GM21526 (cell line): Measurements from ENCODE around the gene GPR149.
"Not testable (repeated sequence)": the region's sequence is repeated elsewhere in the genome, so short reads cannot be mapped to it uniquely, and the experiment has no call there.

Source experiments
- ATAC-seq: cut with Tn5 transposase; IDR thresholded peaks from one replicate; pipeline ENCODE4 v1.9.1; 2021; ENCODE audit warnings: moderate library complexity; ENCODE audit not compliant: unreplicated experiment, low FRiP score

GPR149 gene

GRCh38 chr3:154430014-154430413, at the start of gene GPR149:
Gene GPR149 (minus strand): TSS chr3:154430190. CDS start chr3:154429615, 575 bp downstream.
- ATAC-seq, result no peak

- ATAC-seq, result no peak
These were observed 43.8 kb upstream of the GPR149 start for GRCh38 chr3:154473769-154474168.

GRCh38 chr3:154469585-154469984, 39.6 kb upstream of the GPR149 start:
- no peak for ATAC-seq

- ATAC-seq, result no peak
These were observed 34.6 kb upstream of the GPR149 start for GRCh38 chr3:154464440-154465190.

- ATAC-seq, result no peak
These were observed 28.6 kb upstream of the GPR149 start for GRCh38 chr3:154458560-154458959.

GRCh38 chr3:154439081-154439480, 9.1 kb upstream of the GPR149 start:
- not testable (repeated sequence) for ATAC-seq

GRCh38 chr3:154431043-154431442, 1.1 kb upstream of the GPR149 start:
- no peak for ATAC-seq

GRCh38 chr3:154428286-154429206, 1.4 kb downstream of the GPR149 start:
- ATAC-seq, result no peak

- no peak for ATAC-seq
These were observed 2.2 kb downstream of the GPR149 start for GRCh38 chr3:154427685-154428285.

- no peak for ATAC-seq
These were observed 7.3 kb downstream of the GPR149 start for GRCh38 chr3:154422694-154423093.

GRCh38 chr3:154421083-154421482, 8.9 kb downstream of the GPR149 start:
- no peak for ATAC-seq

- peak; percentile 97 for ATAC-seq
These were observed 31.7 kb downstream of the GPR149 start for GRCh38 chr3:154398084-154398967.

GRCh38 chr3:154389861-154390260, 40.1 kb downstream of the GPR149 start:
- ATAC-seq, result no peak

GRCh38 chr3:154384479-154384878, 45.5 kb downstream of the GPR149 start:
- no peak for ATAC-seq

- no peak for ATAC-seq
These were observed 51.7 kb downstream of the GPR149 start for GRCh38 chr3:154378311-154378710.

- no peak for ATAC-seq
These were observed 62.8 kb downstream of the GPR149 start for GRCh38 chr3:154367221-154367620.

GRCh38 chr3:154364849-154365248, 65.1 kb downstream of the GPR149 start:
- no peak for ATAC-seq

GRCh38 chr3:154361099-154361498, 68.9 kb downstream of the GPR149 start:
- ATAC-seq, result no peak

GRCh38 chr3:154356009-154356408, 74.0 kb downstream of the GPR149 start:
- ATAC-seq, result no peak

GRCh38 chr3:154349223-154349622, 80.8 kb downstream of the GPR149 start:
- no peak for ATAC-seq
